NCI-H187 (cell line): ENCODE results near the gene AFF2.

Source experiments
- DNase-seq, 2 experiments: peaks; one replicate each; lab custom pipeline; 2025; lab: John Stamatoyannopoulos, UW

AFF2 gene

GRCh38 chrX:149007423-149007822 is 507.0 kb downstream of the AFF2 start:
- no peak for DNase-seq

- DNase-seq: peak; percentile 55 to 58
Observed at GRCh38 chrX:149010013-149010852, 509.8 kb downstream of the AFF2 start.

- peak in 1 of 2 experiments; percentile 6 for DNase-seq
Observed at GRCh38 chrX:149010853-149011224, 510.4 kb downstream of the AFF2 start.

GRCh38 chrX:149013081-149013480 is 512.7 kb downstream of the AFF2 start:
- DNase-seq: no peak

- no peak for DNase-seq
Observed at GRCh38 chrX:149021159-149021558, 520.7 kb downstream of the AFF2 start.

GRCh38 chrX:149022485-149022884 is 522.1 kb downstream of the AFF2 start:
- DNase-seq: no peak

- no peak for DNase-seq
Observed at GRCh38 chrX:149032449-149032848, 532.0 kb downstream of the AFF2 start.

- DNase-seq: no peak
Observed at GRCh38 chrX:149036086-149036485, 535.7 kb downstream of the AFF2 start.

- no peak for DNase-seq
Observed at GRCh38 chrX:149037281-149037870, 537.0 kb downstream of the AFF2 start.

GRCh38 chrX:149039057-149039456 is 538.6 kb downstream of the AFF2 start:
- no peak for DNase-seq

- DNase-seq: no peak
Observed at GRCh38 chrX:149040873-149041535, 540.6 kb downstream of the AFF2 start.

GRCh38 chrX:149043401-149043800 is 543.0 kb downstream of the AFF2 start:
- no peak for DNase-seq

GRCh38 chrX:149044471-149044870 is 544.1 kb downstream of the AFF2 start:
- no peak for DNase-seq

GRCh38 chrX:149045645-149046210 is 545.3 kb downstream of the AFF2 start:
- no peak for DNase-seq
